DND-41 (cell line): ENCODE results near the gene IFI27L1.

Experiments used
- EZH2 ChIP-seq: IDR thresholded peaks from 3 replicates; pipeline ENCODE4 v1.6.1; 2012; ENCODE audit warnings: borderline replicate concordance, low read depth, mild to moderate bottlenecking, moderate library complexity, low read length, inconsistent platforms; ENCODE audit not compliant: severe bottlenecking
- TF ChIP-seq, protein P1 (sequence below): IDR thresholded peaks from 2 replicates; pipeline ENCODE4 v1.5.1; 2012; ENCODE audit warnings: borderline replicate concordance, low read length, moderate library complexity, mild to moderate bottlenecking; ENCODE audit not compliant: poor library complexity, severe bottlenecking; ENCODE audit errors: extremely low read depth

DNA sequence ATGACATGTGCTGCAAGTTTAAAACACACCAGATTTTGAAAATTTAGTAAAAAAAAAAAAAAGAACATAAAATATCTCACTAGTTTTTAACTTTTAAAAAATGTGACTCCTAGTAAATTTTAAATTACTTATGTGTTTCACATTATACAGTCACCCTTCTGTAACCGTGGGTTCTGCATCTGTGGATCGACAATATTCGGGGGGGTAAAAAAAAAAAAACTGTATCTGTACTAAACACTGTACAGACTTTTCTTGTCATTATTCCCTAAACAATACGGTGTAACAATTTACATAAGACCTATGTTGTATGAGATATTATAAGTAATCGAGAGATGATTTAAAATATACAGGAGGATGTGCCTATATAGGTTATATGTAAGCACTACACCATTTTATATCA is 3.3 kb upstream of the IFI27L1 start:
- TF ChIP-seq, protein P1, sequence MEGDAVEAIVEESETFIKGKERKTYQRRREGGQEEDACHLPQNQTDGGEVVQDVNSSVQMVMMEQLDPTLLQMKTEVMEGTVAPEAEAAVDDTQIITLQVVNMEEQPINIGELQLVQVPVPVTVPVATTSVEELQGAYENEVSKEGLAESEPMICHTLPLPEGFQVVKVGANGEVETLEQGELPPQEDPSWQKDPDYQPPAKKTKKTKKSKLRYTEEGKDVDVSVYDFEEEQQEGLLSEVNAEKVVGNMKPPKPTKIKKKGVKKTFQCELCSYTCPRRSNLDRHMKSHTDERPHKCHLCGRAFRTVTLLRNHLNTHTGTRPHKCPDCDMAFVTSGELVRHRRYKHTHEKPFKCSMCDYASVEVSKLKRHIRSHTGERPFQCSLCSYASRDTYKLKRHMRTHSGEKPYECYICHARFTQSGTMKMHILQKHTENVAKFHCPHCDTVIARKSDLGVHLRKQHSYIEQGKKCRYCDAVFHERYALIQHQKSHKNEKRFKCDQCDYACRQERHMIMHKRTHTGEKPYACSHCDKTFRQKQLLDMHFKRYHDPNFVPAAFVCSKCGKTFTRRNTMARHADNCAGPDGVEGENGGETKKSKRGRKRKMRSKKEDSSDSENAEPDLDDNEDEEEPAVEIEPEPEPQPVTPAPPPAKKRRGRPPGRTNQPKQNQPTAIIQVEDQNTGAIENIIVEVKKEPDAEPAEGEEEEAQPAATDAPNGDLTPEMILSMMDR: no peak
- TF ChIP-seq EZH2: no peak
